PC-9 (cell line): ENCODE measurements around the gene ZFPM1.

Experiments used
- EZH2 ChIP-seq: fragments of 200-600 bp; sonication (generic); IDR thresholded peaks from 2 replicates; pipeline ENCODE4 v1.8.0; 2017; ENCODE audit warnings: antibody characterized with exemption, low read depth
- TF ChIP-seq, protein P1 (sequence below): fragments of 200-600 bp; sonication (generic); conservative IDR thresholded peaks from 2 replicates; pipeline ENCODE4 v1.6.1; 2017; ENCODE audit warnings: mixed run types, antibody characterized with exemption, mild to moderate bottlenecking, moderate library complexity

DNA sequence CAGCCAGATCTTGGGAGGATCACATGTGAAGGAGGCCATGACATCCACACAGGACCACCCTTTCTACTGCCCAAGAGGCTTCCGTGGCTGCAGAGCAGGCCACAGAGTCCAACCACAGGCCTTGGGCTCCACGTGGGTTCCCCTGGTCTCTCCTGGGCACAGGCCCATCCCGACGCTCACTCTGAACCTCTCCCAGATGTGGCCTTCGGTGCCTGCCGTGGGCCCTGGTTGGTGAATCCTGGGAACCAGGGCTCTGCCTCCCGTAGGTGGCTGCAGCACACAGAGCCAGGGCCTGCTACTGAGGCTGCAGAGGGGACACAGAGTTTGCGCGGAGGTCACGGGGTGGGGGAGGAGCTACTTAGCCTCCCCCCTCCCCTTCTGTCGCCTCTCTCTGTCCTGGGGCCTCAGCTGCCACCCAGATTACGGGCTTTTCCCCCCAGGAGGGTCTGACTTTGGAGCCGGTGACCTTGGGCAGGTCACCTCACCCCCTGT lies 55.3 kb downstream of the ZFPM1 start:
- TF ChIP-seq, protein P1, sequence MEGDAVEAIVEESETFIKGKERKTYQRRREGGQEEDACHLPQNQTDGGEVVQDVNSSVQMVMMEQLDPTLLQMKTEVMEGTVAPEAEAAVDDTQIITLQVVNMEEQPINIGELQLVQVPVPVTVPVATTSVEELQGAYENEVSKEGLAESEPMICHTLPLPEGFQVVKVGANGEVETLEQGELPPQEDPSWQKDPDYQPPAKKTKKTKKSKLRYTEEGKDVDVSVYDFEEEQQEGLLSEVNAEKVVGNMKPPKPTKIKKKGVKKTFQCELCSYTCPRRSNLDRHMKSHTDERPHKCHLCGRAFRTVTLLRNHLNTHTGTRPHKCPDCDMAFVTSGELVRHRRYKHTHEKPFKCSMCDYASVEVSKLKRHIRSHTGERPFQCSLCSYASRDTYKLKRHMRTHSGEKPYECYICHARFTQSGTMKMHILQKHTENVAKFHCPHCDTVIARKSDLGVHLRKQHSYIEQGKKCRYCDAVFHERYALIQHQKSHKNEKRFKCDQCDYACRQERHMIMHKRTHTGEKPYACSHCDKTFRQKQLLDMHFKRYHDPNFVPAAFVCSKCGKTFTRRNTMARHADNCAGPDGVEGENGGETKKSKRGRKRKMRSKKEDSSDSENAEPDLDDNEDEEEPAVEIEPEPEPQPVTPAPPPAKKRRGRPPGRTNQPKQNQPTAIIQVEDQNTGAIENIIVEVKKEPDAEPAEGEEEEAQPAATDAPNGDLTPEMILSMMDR = no peak
- TF ChIP-seq EZH2 = no peak
